IMR-90 (cell line): ENCODE data around the gene EMSY.

Experiments used
- BHLHE40 ChIP-seq: fragments of 150-350 bp; IDR thresholded peaks from 2 replicates; pipeline ENCODE4 v1.6.1; 2016; ENCODE audit warnings: mild to moderate bottlenecking, low read depth, low read length
- CEBPB ChIP-seq: IDR thresholded peaks from 2 replicates; pipeline ENCODE4 v1.6.1; 2012; ENCODE audit warnings: low read depth, low read length, improper control_type of control experiment
- CHD1 ChIP-seq: IDR thresholded peaks from 2 replicates; pipeline ENCODE4 v1.6.1; 2012; ENCODE audit warnings: low read depth, low read length, improper control_type of control experiment
- FOS ChIP-seq: fragments of 150-350 bp; IDR thresholded peaks from 2 replicates; pipeline ENCODE4 v1.6.1; 2016; ENCODE audit warnings: low read depth, low read length
- MAFK ChIP-seq: IDR thresholded peaks from 2 replicates; pipeline ENCODE4 v1.6.1; 2012; ENCODE audit warnings: low read depth, low read length, improper control_type of control experiment
- MXI1 ChIP-seq: IDR thresholded peaks from 2 replicates; pipeline ENCODE4 v1.6.1; 2012; ENCODE audit warnings: low read depth, mild to moderate bottlenecking, low read length, moderate library complexity, borderline replicate concordance
- NFE2L2 ChIP-seq: fragments of 150-350 bp; IDR thresholded peaks from 2 replicates; pipeline ENCODE4 v1.6.1; 2016; ENCODE audit warnings: low read depth, mild to moderate bottlenecking, low read length
- POLR2A ChIP-seq: IDR thresholded peaks from 2 replicates; pipeline ENCODE4 v1.6.1; 2012; ENCODE audit warnings: mild to moderate bottlenecking, low read depth, low read length
- SMC3 ChIP-seq: fragments of 150-350 bp; IDR thresholded peaks from 2 replicates; pipeline ENCODE4 v1.6.1; 2016; ENCODE audit warnings: low read depth, mild to moderate bottlenecking, antibody characterized with exemption, low read length, moderate library complexity
- TF ChIP-seq, protein P1 (sequence below): conservative IDR thresholded peaks from 2 replicates; pipeline ENCODE4 v1.5.1; 2012; ENCODE audit warnings: mild to moderate bottlenecking, low read depth, low read length, improper control_type of control experiment
- TF ChIP-seq, protein P2 (sequence below): fragments of 150-350 bp; IDR thresholded peaks from 2 replicates; pipeline ENCODE4 v1.6.1; 2017; ENCODE audit warnings: mild to moderate bottlenecking, antibody characterized with exemption, low read length, low read depth

DNA sequence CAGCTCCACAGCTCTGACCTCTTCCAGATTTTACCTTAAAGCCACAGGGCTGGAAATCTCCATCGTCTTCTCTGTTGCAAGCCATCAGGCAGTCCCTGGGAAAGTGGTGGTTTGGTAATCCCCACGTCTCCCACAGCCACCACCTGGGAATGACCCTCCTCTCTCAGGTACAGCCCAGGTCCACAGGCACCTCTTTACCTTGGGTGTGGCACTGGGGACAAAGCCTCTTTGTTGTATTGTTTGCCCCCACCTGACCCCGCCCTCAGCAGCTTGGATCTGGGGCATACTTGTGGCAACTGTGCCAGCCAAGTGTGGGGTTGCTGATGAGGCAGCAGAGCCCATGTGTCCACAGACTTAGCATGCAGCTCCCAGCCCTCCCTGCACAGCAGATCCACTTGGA lies 148.1 kb downstream of the EMSY start:
- TF ChIP-seq BHLHE40 (no peak), POLR2A (no peak), CEBPB (no peak), SMC3 (no peak), FOS (no peak), MAFK (no peak), CHD1 (no peak), MXI1 (no peak), NFE2L2 (no peak)
- TF ChIP-seq, protein P1, sequence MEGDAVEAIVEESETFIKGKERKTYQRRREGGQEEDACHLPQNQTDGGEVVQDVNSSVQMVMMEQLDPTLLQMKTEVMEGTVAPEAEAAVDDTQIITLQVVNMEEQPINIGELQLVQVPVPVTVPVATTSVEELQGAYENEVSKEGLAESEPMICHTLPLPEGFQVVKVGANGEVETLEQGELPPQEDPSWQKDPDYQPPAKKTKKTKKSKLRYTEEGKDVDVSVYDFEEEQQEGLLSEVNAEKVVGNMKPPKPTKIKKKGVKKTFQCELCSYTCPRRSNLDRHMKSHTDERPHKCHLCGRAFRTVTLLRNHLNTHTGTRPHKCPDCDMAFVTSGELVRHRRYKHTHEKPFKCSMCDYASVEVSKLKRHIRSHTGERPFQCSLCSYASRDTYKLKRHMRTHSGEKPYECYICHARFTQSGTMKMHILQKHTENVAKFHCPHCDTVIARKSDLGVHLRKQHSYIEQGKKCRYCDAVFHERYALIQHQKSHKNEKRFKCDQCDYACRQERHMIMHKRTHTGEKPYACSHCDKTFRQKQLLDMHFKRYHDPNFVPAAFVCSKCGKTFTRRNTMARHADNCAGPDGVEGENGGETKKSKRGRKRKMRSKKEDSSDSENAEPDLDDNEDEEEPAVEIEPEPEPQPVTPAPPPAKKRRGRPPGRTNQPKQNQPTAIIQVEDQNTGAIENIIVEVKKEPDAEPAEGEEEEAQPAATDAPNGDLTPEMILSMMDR: no peak
- TF ChIP-seq, protein P2, sequence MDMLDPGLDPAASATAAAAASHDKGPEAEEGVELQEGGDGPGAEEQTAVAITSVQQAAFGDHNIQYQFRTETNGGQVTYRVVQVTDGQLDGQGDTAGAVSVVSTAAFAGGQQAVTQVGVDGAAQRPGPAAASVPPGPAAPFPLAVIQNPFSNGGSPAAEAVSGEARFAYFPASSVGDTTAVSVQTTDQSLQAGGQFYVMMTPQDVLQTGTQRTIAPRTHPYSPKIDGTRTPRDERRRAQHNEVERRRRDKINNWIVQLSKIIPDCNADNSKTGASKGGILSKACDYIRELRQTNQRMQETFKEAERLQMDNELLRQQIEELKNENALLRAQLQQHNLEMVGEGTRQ: no peak
